HG03378 (cell line): ENCODE data around the gene CFAP251.
A peak's percentile ranks its signal among the peaks of the same experiment; 100 is the strongest.
"Not testable (repeated sequence)": the region's sequence is repeated elsewhere in the genome, so short reads cannot be mapped to it uniquely, and the experiment has no call there.

ENCODE experiments used
- ATAC-seq: cut with Tn5 transposase; IDR thresholded peaks from one replicate; pipeline ENCODE4 v1.9.1; 2021; ENCODE audit warnings: mild to moderate bottlenecking, moderate library complexity; ENCODE audit not compliant: unreplicated experiment

CFAP251 gene, protein sequence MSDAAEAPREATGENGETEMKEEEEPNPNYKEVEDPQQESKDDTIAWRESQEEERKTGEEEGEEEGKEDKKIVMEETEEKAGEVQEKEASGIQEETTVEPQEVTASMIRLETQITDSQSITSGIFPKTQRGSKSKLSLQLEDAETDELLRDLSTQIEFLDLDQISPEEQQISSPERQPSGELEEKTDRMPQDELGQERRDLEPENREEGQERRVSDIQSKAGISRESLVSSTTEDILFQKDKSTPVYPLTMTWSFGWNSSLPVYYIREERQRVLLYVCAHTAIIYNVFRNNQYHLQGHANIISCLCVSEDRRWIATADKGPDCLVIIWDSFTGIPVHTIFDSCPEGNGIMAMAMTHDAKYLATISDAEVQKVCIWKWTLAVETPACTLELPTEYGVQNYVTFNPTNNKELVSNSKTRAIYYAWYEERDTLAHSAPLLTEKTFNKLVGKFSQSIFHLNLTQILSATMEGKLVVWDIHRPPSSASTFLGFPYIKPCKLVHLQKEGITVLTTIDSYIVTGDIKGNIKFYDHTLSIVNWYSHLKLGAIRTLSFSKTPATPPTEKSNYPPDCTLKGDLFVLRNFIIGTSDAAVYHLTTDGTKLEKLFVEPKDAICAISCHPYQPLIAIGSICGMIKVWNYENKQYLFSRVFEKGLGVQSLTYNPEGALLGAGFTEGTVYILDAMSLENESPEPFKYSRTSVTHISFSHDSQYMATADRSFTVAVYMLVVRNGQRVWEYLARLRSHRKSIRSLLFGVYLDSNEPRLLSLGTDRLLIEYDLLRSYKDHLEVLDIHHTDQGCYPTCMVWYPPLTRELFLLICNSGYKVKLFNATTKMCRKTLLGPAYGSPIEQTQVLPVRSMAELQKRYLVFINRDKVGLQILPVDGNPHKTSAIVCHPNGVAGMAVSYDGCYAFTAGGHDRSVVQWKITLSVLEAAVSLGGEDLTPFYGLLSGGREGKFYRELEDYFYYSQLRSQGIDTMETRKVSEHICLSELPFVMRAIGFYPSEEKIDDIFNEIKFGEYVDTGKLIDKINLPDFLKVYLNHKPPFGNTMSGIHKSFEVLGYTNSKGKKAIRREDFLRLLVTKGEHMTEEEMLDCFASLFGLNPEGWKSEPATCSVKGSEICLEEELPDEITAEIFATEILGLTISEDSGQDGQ

DNA sequence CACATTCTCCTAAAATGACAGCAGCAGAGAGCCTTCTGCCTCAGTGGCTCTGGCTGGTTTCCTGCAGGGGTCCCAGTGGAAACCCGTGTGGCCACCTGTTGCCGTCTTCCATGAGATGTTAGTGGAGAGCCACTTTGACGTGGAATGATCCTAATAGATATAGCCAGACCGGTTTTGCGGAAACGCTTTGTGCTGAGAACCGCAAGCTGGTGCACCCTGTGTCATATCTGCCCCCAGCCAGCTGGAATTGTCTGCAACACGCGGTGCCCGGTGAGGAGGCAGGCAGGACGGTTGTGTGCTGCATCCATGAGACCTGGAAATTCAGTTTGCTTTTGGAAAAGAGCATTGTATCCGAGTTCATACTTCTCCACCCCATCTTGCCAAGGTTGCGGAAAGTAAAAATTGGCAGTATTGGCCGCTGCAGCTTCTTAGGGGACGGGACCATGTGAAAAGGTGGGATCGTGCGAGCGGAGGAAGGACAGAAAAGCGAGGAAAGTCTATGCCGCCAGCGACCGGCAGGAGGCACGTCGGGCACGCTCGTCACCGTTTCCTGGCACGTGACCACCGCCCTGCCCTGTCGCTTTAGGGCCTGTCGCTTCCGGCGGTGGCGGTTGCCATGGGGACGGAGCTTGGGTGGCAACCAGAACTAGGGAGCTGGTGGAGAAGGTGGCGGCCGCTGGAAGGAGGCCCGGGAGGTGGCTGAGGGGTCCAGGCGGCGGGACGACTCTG lies at the start of gene CFAP251:
CFAP251 (plus strand) TSS at position 643 of the 729 bp plus-strand sequence. CDS start 2,714 bp downstream, outside the sequence.
- ATAC-seq: peak; percentile 75

DNA sequence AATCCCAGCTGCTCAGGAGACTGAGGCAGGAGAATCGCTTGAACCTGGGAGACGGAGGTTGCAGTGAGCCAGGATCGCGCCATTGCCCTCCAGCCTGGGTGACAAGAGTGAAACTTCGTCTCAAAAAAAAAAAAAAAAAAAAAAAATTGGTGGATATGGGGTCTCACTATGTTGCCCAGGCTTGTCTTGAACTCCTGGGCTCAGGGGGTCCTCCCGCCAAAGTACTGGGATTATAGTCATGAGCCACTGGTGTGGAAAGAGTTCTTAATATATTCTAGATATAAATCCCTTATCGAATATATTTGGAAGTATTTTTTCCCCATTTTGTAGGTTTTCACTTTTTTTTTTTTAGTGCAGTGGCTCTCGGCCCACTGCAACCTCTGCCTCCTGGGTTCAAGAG lies 49.2 kb upstream of the CFAP251 start:
- ATAC-seq: not testable (repeated sequence)

DNA sequence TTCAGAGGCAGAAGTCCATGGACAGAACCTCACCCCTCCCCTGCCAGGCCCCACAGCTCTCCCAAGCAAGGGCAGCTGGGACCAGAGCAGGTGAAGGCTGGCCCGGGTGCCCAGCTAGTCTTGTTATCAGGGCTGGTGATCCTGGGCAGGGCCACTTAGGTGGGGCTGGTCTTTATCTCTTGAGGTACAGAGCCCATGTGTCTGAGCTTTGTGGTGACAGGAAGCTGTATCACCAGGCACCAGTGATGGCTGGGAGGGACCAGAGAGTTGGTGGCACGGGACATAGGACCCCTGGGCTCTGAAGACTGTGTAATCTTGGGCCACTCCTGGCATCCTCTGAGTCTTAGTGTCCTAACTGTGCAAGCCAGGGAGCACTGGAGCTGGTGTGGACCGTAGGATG lies 46.9 kb upstream of the CFAP251 start:
- no peak for ATAC-seq

DNA sequence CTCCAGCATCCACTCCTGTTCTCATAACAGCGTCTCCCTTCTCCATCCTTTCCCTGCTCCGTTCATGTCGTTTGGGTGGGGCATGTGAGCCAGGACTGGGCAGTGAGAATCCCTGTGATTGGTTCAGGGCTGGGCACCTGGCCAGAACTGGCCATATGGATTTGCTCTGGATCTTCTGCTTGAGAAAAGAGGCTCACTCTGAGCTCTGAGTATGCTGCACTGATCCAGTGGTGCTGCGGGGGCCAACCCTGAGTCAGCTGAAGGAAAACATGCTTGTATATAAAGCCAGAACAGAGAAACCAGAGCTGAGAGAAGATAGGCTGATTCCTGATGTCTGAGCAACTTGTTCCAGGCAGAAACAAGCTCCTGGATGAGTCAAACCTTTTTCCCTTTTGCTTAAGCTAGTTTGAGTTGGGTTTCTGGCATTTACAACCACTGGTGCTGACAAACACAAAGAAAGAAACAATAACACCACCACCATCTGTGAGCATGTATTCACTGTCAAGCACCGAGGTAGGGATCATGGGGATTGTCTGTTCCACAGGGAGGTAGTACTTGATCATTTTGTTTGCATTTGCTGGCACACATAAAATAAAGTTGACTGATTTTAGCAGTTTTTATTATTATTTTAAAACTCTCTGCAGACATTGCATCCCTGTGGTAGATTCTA lies 45.7 kb upstream of the CFAP251 start:
- no peak for ATAC-seq

DNA sequence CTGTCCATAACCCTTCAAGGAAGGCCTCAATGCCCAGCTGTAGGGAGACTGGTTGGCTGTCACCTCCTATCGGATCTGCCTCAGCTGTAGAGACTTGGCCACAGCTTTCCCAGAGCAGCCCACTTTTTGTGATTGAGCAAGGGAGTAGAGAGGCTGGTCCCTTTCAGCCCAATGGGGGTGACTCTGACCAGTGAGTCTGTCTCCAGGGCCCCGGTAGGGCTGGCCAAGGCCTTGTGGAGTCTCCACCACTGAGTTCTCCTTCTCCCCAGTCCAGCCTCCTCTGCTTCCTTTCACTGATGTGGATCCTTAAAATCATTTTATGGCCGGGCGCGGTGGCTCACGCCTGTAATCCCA lies 45.2 kb upstream of the CFAP251 start:
- no peak for ATAC-seq

DNA sequence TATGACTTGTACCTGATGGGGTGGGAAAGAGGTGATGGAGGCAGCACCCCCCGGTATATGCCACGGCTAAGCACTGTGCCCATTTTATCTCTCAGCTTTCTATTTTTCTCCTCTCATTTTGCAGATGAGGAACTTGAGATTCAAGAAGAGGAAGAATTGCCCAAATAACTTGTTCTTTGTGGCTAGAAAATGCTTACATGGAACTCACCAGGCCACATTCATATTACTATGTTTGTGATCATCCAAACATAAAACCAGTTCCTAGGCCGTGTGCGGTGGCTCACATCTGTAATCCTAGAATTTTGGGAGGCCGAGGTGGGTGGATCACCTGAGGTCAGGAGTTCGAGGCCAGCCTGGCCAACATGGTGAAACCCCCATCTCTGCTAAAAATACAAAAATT lies 44.3 kb upstream of the CFAP251 start:
- ATAC-seq: no peak

DNA sequence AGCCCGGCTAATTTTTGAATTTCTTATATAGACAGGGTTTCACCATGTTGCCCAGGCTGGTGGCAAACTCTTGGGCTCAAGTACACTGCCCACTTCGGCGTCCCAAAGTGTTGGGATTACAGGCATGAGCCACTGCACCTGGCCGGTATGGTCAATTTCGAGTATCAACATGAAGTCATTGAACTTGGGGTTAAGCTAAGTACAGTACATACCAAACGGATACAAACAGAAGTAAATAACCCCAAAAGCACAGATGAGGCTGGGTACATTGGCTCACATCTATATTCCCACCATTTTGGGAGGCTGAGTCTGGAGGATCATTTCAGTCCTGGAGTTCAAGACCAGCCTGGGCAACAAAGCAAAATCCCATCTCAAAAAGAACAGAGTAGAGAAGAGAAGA lies 42.8 kb upstream of the CFAP251 start:
- no peak for ATAC-seq

DNA sequence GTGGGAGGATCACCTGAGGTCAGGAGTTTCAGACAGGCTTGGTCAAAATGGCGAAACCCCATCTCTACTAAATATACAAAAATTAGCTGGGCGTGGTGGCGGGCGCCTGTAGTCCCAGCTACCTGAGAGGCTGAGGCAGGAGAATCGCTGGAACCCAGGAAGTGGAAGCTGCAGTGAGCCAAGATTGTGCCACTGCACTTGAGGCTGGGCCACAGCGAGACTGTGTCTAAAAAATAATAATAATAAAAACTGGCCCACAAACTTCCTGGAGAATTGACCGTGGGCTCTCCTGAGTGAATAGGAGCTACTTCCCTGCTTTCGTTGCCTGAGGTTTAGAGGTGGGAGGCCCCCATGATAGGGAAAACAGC lies 42.3 kb upstream of the CFAP251 start:
- not testable (repeated sequence) for ATAC-seq

DNA sequence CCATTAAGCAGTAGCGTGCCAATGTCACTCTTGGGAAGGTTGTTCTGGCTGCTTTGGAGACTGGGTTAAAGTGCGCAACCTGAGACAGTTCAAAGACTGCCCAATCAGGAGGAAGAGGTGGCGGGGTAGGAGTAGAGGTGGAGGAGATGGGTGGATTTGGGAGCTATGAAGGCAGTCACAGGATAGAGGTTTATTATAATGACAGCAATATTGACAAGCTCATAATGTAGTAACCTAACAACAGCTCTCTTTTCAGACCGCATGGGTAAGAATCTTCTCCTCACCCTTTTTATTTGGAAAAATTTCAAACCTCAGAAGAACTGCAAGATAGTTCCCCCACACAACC lies 35.1 kb upstream of the CFAP251 start:
- ATAC-seq: no peak

DNA sequence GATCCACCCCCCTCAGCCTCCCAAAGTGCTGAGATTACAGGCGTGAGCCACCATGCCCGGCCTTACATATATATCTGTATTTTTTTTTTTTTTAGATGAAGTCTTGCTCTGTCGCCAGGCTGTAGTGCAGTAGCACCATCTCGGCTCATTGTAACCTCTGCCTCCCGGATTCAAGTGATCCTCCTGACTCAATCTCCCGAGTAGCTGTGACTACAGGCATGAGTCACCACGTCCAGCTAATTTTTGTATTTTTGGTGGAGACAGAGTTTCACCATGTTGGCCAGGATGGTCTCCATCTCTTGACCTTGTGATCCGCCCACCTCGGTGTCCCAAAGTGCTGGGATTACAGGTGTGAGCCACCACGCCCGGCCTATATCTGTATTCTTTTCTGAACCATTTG lies 33.3 kb upstream of the CFAP251 start:
- ATAC-seq: not testable (repeated sequence)

DNA sequence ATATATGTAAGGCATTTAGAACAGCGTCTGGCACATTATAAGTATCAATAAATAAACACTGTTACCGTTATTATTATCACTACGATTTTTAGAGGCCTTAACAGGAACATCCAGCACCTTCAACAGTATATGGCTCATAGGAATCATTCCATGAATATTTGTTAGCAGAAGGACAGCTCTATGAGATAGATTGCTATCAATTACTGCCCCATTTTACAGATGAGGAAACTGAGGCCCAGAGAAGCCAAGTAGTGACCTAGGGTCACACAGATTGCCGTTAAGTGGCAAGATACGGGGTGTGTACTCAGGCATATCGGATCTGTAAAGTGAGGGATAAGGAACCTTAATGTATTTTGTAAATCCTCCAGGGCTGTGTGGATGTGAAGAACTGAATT lies 30.3 kb upstream of the CFAP251 start:
- ATAC-seq: no peak

DNA sequence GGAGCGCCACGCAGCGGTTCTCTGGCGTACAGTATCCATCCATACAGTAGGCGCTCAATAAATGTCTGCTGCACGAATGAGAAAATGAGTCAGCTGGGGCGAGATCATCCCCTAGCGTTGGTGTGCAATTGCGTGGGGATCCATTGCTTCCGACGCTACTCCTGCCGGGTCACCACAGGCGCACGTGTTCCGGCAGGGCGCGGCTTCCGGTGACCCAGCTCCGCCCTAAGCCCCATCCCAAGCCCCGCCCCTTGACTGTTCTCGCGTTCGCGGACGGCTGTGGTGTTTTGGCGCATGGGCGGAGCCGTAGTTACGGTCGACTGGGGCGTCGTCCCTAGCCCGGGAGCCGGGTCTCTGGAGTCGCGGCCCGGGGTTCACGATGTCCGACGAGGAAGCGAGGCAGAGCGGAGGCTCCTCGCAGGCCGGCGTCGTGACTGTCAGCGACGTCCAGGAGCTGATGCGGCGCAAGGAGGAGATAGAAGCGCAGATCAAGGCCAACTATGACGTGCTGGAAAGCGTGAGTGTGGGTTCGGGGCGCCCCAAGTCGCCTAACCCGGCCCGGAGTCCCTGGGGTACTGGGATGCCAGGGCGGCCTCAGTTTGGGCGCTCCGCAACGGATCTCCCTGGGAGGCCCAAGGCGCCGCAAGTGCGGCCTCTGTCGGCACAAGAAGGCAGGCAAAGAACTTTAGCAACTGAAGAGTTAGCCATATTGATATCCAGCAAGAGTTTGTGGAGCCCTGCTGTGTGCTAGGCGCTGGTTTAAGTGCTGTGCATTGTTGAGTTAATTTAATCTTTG lies 29.7 kb upstream of the CFAP251 start, which contains the start of gene PSMD9:
PSMD9 (plus strand) TSS at position 313 of the 796 bp plus-strand sequence; CDS start at position 380, 67 bp downstream.
- peak; percentile 80 for ATAC-seq

DNA sequence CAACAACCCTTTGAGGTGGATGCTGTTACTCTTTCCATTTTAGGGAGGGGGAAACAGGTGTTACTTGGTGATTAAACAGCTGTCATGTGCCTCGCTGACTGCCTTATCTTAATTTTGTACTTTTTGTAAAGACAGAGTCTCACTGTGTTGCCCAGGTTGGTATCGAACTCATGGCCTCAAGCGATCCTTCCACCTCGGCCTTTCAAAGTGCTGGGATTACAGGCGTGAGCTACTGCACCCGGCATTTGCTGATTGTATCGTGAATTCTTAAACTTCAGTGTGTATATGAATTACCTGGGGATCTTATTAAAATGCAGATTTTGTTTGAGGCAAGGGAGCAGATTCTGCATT lies 29.1 kb upstream of the CFAP251 start:
- no peak for ATAC-seq

DNA sequence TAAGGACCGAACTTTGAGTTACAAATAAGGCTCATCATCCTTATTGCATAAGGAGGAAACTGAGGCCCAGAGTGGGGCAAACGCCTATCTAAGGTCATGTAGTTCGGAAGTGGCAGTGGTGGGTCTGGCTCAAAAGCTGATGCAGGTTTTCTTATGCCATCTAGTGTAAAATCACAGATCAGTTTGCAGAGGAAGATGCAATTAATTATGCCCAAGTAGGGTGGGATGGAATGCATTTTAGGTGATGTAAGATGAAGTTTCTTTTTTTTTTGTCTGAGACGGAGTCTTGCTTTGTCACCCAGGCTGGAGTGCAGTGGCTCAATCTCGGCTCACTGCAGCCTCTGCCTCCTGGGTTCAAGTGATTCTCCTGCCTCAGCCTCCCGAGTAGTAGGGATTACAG lies 28.7 kb upstream of the CFAP251 start:
- ATAC-seq: not testable (repeated sequence)

DNA sequence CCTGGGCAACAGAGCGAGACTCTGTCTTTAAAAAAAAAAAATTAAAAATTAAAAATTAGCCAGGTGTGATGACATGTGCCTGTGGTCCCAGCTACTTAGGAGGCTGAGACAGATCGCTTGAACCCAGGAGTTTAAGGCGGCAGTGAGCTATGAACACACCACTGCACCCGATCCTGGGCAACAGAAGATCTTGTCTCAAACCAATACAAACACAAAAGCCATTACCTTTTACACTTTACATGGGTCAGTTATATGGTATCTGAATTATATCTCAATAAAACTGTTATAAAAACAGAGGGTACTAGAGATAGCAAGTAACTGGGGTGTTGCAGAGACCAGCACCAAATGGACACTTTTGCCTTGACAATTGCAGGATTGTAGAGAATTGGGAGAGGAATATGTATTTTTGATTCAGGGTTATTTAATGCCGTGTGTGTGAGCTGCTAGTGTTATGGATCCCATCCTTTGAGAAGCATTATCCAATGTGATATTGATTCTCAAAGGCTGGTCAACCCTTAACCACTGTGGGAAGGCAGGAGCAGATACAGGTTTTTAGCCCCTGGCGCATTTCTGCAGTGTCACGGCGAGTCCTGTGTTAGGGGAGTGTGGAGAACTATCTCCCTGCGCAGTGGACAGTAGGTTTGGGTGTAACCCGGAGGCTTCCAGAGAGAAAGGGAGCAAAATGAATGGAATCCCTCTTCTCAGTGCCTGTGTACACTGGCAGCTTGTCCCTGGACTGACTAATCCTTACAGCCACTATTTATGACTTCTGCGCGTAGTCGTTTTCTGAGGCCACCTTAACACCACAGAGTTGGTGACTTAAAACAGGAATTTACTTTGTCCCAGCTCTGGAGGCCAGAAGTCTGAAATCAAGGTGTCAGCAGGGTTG lies 25.5 kb upstream of the CFAP251 start:
- ATAC-seq: no peak

DNA sequence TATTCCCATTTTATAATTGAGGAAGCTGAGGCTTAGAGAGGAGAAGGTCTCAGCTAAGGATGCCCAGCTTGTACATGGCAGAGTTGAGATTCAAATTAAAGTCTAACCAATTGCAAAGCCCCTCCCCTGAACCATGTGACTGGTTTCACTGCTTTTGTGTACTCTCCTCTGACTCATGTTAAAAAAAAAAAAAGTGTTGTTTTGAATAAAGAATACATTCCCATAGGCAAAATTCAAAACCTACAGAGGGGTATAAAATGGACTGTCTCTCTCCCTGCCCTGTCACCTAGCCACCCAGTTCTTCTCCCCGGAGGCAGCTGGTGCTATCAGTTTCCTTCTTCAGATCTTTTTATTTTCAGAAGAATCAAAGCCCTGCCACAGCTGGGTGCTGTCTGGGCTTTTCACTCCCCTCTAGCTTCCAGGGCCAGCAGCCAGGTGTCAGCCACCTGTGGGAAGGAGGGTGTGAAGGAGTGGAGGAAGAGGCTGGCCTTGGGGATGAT lies 24.4 kb upstream of the CFAP251 start:
- ATAC-seq: no peak

DNA sequence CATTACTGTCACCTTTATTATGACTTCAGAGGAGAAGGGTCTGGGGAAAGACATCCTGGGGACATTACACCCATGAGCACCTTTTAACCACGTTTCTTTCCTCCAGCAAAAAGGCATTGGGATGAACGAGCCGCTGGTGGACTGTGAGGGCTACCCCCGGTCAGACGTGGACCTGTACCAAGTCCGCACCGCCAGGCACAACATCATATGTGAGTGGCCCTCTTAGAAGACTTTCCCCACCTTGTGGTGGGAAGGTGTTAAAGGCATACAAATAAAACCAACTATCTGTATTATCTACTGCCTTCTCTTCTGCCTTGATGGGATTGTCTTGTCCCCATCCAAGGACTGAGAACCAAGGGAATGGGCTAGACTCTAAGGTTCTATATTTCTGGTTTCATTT lies 23.8 kb upstream of the CFAP251 start:
- ATAC-seq: no peak

DNA sequence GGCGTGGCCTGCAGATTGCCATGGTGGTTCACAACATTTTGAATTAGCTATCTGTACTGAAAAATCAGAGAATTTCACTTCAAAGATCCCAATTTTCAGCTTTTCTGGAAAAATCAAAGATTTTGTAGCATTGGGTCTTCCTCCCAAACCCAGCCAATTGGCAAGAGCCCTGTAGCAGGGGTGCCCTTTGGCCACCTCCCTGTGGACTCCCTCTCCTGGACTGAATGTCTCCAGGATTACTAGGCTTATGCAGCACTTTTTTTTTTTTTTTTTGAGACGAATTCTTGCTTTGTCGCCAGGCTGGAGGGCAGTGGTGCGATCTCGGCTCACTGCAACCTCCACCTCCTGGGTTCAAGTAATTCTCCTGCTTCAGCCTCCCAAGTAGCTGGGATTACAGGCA lies 20.1 kb upstream of the CFAP251 start:
- no peak for ATAC-seq
